Measurements from ENCODE around the gene SPON2.

Gene SPON2

GRCh38 chr4:1172228-1172851 lies at the start of gene SPON2:
Gene SPON2 (minus strand): TSS chr4:1172583.
- DNase-seq (ENCODE audit: low read depth): no peak

- DNase-seq (ENCODE audit: low read depth): no peak
Observed at GRCh38 chr4:1221155-1221870, 48.9 kb upstream of the SPON2 start.

GRCh38 chr4:1220566-1220965 lies 48.2 kb upstream of the SPON2 start:
- DNase-seq (ENCODE audit: low read depth): no peak

- no peak for DNase-seq (ENCODE audit: low read depth)
Observed at GRCh38 chr4:1219566-1219950, 47.2 kb upstream of the SPON2 start.

- DNase-seq (ENCODE audit: low read depth): no peak
Observed at GRCh38 chr4:1218634-1219565, 46.5 kb upstream of the SPON2 start.

GRCh38 chr4:1217366-1217765 lies 45.0 kb upstream of the SPON2 start:
- no peak for DNase-seq (ENCODE audit: low read depth)

- peak; percentile 50 for DNase-seq (ENCODE audit: low read depth)
Observed at GRCh38 chr4:1216869-1217294, 44.5 kb upstream of the SPON2 start.

GRCh38 chr4:1216076-1216614 lies 43.8 kb upstream of the SPON2 start:
- DNase-seq (ENCODE audit: low read depth): no peak

GRCh38 chr4:1215141-1216075 lies 43.0 kb upstream of the SPON2 start:
- DNase-seq (ENCODE audit: low read depth): no peak

- no peak for DNase-seq (ENCODE audit: low read depth)
Observed at GRCh38 chr4:1214101-1215095, 42.0 kb upstream of the SPON2 start.

GRCh38 chr4:1213336-1213995 lies 41.1 kb upstream of the SPON2 start:
- no peak for DNase-seq (ENCODE audit: low read depth)

- no peak for DNase-seq (ENCODE audit: low read depth)
Observed at GRCh38 chr4:1212546-1213335, 40.4 kb upstream of the SPON2 start.

- DNase-seq (ENCODE audit: low read depth): no peak
Observed at GRCh38 chr4:1211891-1212545, 39.6 kb upstream of the SPON2 start.

GRCh38 chr4:1211371-1211770 lies 39.0 kb upstream of the SPON2 start:
- no peak for DNase-seq (ENCODE audit: low read depth)

- no peak for DNase-seq (ENCODE audit: low read depth)
Observed at GRCh38 chr4:1210971-1211370, 38.6 kb upstream of the SPON2 start.

GRCh38 chr4:1210241-1210841 lies 38.0 kb upstream of the SPON2 start:
- DNase-seq (ENCODE audit: low read depth): no peak

GRCh38 chr4:1209821-1210220 lies 37.4 kb upstream of the SPON2 start:
- DNase-seq (ENCODE audit: low read depth): no peak

Measured in stimulated activated CD8-positive, alpha-beta memory T cell treated with anti-CD3 and anti-CD28 coated beads, Interleukin-4, amount 100 ng/mL, for 24 hours (primary cell).